Chondrocyte (in vitro differentiated cells): ENCODE measurements around the gene ZNF768. TPM values are rescaled to one million over a fixed set of nuclear protein-coding genes. Genes with fewer than 3 reads are reported as not detected.
"Not testable (repeated sequence)": the region's sequence is repeated elsewhere in the genome, so short reads cannot be mapped to it uniquely, and the experiment has no call there.

ENCODE experiments used
- DNase-seq: peaks from one replicate; pipeline ENCODE4 v3.0.0; 2021; ENCODE audit warnings: mixed read lengths, low spot score
- H3K27ac Mint-ChIP-seq: one replicate; pipeline ENCODE4 v1.8.0; 2021; ENCODE audit warnings: mild to moderate bottlenecking, moderate library complexity, mixed read lengths; ENCODE audit not compliant: unreplicated experiment
- H3K27me3 Mint-ChIP-seq: 2 replicates; pipeline ENCODE4 v1.8.0; 2021; ENCODE audit warnings: low read depth, mixed read lengths
- H3K36me3 Mint-ChIP-seq: 2 replicates; pipeline ENCODE4 v1.8.0; 2021; ENCODE audit warnings: low read depth, mixed read lengths
- H3K4me1 Mint-ChIP-seq: 2 replicates; pipeline ENCODE4 v1.8.0; 2021; ENCODE audit warnings: low read depth, mild to moderate bottlenecking, mixed read lengths
- H3K4me3 Mint-ChIP-seq: one replicate; pipeline ENCODE4 v1.8.0; 2021; ENCODE audit warnings: mild to moderate bottlenecking, moderate library complexity, mixed read lengths; ENCODE audit not compliant: unreplicated experiment
- H3K9me3 Mint-ChIP-seq: 2 replicates; pipeline ENCODE4 v1.8.0; 2021; ENCODE audit warnings: low read depth, mixed read lengths
- total RNA-seq: library from RNA; stranded (reverse); gene quantifications from 3 replicates; pipeline ENCODE4 v1.2.1, GENCODE V29; 2021
- TF ChIP-seq, protein P1 (sequence below): fragments of 200-600 bp; sonication (generic); IDR thresholded peaks from 2 replicates; pipeline ENCODE4 v1.5.0; 2021; ENCODE audit warnings: antibody characterized with exemption, mild to moderate bottlenecking, moderate library complexity

The ZNF768 gene
- total RNA-seq, 1 donor from 2014 or later: 30.0 TPM

DNA sequence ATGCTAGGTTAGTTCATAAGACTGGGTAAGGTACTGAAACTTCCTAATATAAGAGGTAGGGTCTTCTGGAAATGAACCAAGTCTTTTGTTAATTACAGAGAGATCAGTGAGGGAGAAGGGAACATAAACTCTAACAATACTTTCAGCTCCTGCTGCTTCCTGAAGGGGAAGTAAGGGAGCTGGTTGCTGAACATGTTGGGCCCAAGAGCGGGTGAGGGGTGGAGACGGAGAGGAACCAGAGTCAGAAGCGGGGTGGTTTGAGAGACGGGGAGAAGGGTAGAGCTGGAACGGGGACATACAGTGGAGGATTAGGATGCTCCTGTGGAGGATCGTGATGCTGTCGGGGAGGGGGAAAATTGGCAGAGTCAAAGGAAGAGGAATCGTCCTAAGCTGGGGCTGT, 19.7 kb upstream of the ZNF768 start:
- Mint-ChIP-seq H3K36me3 (no peaks in the 10 kb centered on the region), H3K27ac (no peak overlapping the region), H3K9me3 (no peaks in the 10 kb centered on the region), H3K4me3 (no peak overlapping the region), H3K4me1 (peaks cover 3% of the 10 kb centered on the region), H3K27me3 (no peaks in the 10 kb centered on the region)
- TF ChIP-seq, protein P1, sequence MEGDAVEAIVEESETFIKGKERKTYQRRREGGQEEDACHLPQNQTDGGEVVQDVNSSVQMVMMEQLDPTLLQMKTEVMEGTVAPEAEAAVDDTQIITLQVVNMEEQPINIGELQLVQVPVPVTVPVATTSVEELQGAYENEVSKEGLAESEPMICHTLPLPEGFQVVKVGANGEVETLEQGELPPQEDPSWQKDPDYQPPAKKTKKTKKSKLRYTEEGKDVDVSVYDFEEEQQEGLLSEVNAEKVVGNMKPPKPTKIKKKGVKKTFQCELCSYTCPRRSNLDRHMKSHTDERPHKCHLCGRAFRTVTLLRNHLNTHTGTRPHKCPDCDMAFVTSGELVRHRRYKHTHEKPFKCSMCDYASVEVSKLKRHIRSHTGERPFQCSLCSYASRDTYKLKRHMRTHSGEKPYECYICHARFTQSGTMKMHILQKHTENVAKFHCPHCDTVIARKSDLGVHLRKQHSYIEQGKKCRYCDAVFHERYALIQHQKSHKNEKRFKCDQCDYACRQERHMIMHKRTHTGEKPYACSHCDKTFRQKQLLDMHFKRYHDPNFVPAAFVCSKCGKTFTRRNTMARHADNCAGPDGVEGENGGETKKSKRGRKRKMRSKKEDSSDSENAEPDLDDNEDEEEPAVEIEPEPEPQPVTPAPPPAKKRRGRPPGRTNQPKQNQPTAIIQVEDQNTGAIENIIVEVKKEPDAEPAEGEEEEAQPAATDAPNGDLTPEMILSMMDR: no peak
- DNase-seq: no peak

DNA sequence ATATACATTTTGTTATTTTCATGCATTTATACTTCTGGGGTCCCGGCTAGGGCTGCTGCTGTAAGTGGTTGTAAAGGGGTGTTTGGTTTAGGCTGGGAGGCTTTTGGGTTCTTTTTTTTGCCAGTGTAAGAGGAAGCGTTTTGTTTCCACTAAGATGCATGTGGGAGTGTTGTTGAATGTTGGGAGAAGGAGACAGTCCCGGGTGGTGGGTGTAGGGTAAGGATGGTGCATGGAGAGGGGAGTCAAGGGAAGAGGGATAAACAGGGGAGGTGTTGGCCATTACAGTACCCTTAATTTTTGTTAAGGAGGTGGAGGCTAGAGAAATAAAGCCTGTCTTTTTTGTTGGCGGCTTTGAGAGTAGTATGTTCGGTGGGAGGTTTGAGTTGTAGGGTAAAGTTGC, 16.7 kb upstream of the ZNF768 start:
- no peak overlapping the region for H3K4me3 Mint-ChIP-seq
- TF ChIP-seq, protein P1: no peak
- DNase-seq: no peak
- H3K36me3 Mint-ChIP-seq: no peaks in the 10 kb centered on the region
- H3K27ac Mint-ChIP-seq: no peak overlapping the region
- H3K27me3 Mint-ChIP-seq: no peaks in the 10 kb centered on the region
- H3K9me3 Mint-ChIP-seq: no peaks in the 10 kb centered on the region
- H3K4me1 Mint-ChIP-seq: no peaks in the 10 kb centered on the region

DNA sequence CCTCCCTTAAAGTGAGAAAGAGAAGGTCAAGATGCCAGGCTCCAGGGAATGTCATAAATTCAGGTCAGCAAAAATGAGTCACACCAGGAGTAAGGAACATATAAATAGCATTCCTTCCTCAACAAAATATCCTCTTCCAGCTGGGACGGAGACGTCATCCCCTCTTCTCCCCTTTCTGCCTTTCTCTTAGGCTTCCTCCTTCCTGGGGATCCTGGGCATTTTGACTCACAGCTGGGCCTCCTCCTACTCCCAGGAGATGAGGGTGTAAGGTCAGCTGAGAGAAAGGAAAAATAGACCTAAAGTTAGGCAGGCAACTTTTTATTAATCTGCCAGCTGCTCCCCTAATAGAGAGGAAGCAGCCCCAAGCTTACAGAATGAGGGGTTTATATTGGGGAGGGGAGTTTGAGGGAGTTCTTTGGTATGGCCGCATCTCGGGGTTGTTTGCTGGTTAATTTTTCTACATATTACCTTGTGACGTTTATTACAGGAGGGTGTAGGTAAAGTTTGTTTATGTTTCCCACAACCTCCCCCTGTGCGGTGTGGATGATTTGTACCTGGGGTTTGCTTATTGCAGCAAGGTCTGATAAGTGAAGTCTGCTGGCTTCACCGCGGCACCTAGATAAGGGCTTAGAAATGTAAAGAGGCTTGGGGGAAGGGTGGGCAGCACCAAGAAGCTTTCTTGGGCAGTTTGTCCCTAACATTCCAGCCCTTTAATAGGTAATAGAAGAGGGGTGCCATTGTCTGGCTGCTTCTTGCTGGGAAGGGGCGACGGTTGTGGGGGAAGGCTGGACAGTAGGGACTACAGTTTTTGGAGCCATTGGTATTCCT, 15.3 kb upstream of the ZNF768 start:
- no peak overlapping the region for H3K27ac Mint-ChIP-seq
- H3K4me3 Mint-ChIP-seq: no peak overlapping the region
- TF ChIP-seq, protein P1: no peak
- no peaks in the 10 kb centered on the region for H3K4me1 Mint-ChIP-seq
- H3K27me3 Mint-ChIP-seq: no peaks in the 10 kb centered on the region
- no peaks in the 10 kb centered on the region for H3K36me3 Mint-ChIP-seq
- no peaks in the 10 kb centered on the region for H3K9me3 Mint-ChIP-seq
- DNase-seq: no peak

DNA sequence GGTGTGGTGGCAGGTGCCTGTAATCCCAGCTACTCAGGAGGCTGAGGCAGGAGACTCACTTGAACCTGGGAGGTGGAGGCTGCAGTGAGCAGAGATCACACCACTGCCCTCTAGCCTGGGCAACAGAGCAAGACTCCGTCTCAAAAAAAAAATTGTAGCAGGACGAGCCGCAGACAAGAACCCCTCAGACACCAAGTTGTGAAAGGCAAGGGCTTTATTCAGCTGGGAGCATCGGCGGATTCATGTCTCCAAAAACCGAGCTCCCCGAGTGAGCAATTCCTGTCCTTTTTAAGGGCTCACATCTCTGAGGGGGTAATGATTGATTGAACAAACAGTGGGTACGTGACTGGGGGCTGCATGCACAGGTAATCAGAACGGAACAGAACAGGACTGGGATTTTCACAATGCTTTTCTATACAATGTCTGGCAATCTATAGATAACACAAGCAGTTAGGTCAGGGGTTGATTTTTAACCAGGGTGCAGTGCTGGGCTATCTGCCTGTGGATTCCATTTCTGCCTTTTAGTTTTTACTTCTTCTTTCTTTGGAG, 14.6 kb upstream of the ZNF768 start:
- not testable (repeated sequence) for H3K4me3 Mint-ChIP-seq, DNase-seq, H3K27me3 Mint-ChIP-seq, H3K27ac Mint-ChIP-seq, H3K4me1 Mint-ChIP-seq, H3K36me3 Mint-ChIP-seq, H3K9me3 Mint-ChIP-seq

DNA sequence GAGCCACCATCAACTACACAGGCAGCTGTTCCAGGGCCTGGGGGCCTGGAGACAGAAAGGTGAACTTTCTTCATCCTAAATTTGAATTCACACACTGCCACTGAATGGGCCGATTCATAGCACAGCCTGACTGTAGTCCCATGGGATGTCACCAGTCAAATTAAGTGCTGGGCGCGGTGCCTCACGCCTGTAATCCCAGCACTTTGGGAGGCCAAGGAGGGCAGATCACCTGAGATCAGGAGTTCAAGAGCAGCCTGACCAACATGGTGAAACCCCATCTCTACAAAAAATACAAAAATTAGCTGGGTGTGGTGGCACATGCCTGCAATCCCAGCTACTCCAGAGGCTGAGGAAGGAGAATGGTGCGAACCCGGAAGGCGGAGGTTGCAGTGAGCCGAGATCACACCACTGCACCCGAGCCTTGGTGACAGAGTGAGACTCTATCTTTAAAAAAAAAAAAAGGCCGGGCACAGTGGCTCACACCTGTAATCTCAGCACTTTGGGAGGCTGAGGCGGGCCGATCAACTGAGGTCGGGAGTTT, 13.7 kb upstream of the ZNF768 start:
- H3K4me1 Mint-ChIP-seq: peaks cover 10% of the 10 kb centered on the region
- not testable (repeated sequence) for H3K36me3 Mint-ChIP-seq, H3K9me3 Mint-ChIP-seq, H3K27me3 Mint-ChIP-seq, H3K27ac Mint-ChIP-seq, DNase-seq, H3K4me3 Mint-ChIP-seq

DNA sequence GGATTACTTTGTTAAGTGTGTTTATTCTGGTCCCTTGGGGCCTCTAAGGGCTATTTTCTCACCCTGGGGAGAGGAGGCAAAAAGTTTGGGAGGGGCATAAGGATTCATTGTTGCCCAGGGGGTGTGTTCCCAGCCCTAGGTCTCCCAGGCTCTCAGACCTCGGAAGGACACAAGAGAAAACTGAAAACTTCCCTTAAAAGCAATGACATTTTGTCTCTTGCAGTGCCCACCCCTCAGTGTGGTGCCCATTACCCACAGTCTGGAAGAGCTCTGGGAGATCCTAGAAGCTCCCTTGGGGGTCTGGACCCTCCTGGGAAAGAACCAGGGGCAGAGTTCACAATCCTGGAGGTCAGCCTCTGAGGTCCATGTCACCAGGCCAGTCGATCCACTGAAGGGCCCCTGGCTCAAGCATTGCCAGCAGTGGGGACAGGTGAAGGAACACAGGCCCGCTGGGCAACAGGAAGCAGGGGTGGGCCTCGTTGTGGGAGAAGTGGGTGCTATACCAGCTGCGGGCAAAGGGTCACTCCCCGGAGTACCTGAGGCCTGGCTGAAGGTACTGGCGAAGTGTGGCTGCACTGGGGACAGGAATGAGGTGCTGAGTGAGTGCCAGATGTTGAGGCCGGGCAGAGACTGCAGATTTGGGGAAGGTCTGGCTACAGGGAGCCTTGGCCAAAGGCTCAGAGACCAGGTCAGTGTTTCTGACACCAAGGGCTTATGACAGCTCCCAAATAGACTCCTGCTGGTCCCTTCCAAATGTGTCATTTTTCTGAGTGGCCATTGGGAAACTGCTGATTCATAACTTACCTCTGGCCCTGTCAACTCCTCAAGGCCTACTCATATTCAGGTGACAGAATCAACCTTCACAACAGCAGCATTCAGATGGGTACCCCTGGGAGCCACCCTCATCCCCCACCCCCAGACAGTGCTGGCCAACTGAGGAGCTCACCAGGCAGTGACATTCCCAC, 12.9 kb upstream of the ZNF768 start:
- H3K4me3 Mint-ChIP-seq: no peak overlapping the region
- peaks cover 13% of the 10 kb centered on the region for H3K4me1 Mint-ChIP-seq
- H3K9me3 Mint-ChIP-seq: no peaks in the 10 kb centered on the region
- H3K27me3 Mint-ChIP-seq: no peaks in the 10 kb centered on the region
- no peaks in the 10 kb centered on the region for H3K36me3 Mint-ChIP-seq
- DNase-seq: no peak
- TF ChIP-seq, protein P1: no peak
- H3K27ac Mint-ChIP-seq: no peak overlapping the region

DNA sequence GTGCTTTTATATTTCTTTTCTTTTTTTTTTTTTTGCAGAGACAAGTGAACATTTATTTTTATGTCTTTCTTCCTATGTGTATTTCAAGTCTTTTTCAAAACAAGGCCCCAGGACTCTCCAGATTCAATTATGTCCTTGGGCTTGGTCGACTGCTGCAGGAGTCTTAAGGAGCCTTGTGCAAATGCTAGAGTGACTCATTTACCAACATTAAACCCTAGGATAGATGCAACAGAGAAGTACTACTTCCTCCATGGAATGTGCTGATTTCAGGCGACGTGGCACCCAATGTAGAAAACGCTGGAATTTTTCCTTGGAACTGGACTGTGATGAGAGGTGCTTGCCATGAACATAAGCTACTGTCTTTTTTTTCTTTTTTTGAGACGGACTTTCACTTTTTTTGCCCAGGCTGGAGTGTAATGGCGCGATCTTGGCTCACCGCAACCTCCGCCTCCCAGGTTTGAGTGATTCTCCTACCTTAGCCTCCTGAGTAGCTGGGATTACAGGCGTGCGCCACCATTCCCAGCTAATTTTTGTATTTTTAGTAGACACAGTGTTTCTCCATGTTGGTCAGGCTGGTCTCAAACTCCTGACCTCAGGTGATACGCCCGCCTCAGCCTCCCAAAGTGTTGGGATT, 10.1 kb upstream of the ZNF768 start:
- H3K27me3 Mint-ChIP-seq, H3K36me3 Mint-ChIP-seq, H3K4me3 Mint-ChIP-seq, H3K27ac Mint-ChIP-seq, DNase-seq, H3K9me3 Mint-ChIP-seq: not testable (repeated sequence)
- peaks cover 17% of the 10 kb centered on the region for H3K4me1 Mint-ChIP-seq
